ENCODE results near the gene EFNA3. TPM values are rescaled to one million over a fixed set of nuclear protein-coding genes. Genes with fewer than 3 reads are reported as not detected.

EFNA3 gene
- total RNA-seq, 1 experiment from 2014 or later: 2.3 TPM

- H3K9me3 ChIP-seq (ENCODE audit: control insufficient read depth, insufficient read depth, low read depth, low read length): no peaks in the 10 kb centered on the region
- CTCF ChIA-PET: interaction anchor here (3.3 kb wide), 1 partner anchor 22 kb away, joined by 21 read pairs; no protein-coding TSS in a partner anchor
- no peak overlapping the region; the same call in 1 of the 2 replicates for H3K27ac ChIP-seq (ENCODE audit: low read length)
- peaks cover 19% of the 10 kb centered on the region for H3K4me1 ChIP-seq (ENCODE audit: control insufficient read depth, insufficient read depth, low read length)
- no peaks in the 10 kb centered on the region for H3K27me3 ChIP-seq (ENCODE audit: control insufficient read depth, insufficient read depth, low read length)
- H3K36me3 ChIP-seq (ENCODE audit: control insufficient read depth, insufficient read depth, low read length): no peaks in the 10 kb centered on the region; the same call in 1 of the 2 replicates
- peak overlapping the region; percentile 83 to 85 for H3K4me3 ChIP-seq (ENCODE audit: low read depth in 2 of 2, low read length in 2 of 2)
- no peak for TF ChIP-seq POLR2AphosphoS5 (IDR thresholded peaks at IDR 0.05; ENCODE audit: low read depth, low read length)
- TF ChIP-seq SIN3A (IDR thresholded peaks at IDR 0.05; ENCODE audit: borderline replicate concordance, insufficient read depth, low read depth, low read length): 0 out of 2 replicates have a peak, but pooled peaks have one; percentile 35
- peak; percentile 96 for TF ChIP-seq CTCF (IDR thresholded peaks at IDR 0.05)
- TF ChIP-seq REST (IDR thresholded peaks at IDR 0.05; ENCODE audit: insufficient read depth in 1 of 2, low read depth in 2 of 2, low read length in 1 of 2): no peak
- TF ChIP-seq TCF7L2 (IDR thresholded peaks at IDR 0.05; ENCODE audit: low read depth, low read length): no peak
- in situ Hi-C loops (cut with HindIII; ENCODE audit: low pct_unique_long_range_greater_than_20kb, low sequenced_read_pairs) (no loop called here), intact Hi-C loops (cut with micrococcal nuclease; ENCODE audit: unreplicated experiment) (loop anchor here (1.0 kb wide), 1 partner anchor 21 kb away; no protein-coding TSS in a partner anchor)
- POLR2A ChIA-PET: no interaction called here
- DNase-seq (ENCODE audit: low read depth, low spot score): no peak
- peak; percentile 56 for ATAC-seq
- no TSS peak for BruUV-seq (replicated peaks)
These were observed 15.8 kb upstream of the EFNA3 start for GRCh38 chr1:155062702-155063411.

GRCh38 chr1:155063550-155064110 lies 15.0 kb upstream of the EFNA3 start, which contains the start of gene EFNA4:
Gene EFNA4, plus strand, starts transcription at chr1:155063740. Its CDS starts 84 bp downstream, at chr1:155063824.
- no TSS peak for BruUV-seq (replicated peaks)
- CTCF ChIA-PET: interaction anchor here (3.3 kb wide), 1 partner anchor 21 kb away, joined by 21 read pairs; no protein-coding TSS in a partner anchor
- POLR2A ChIA-PET: no interaction called here
- no peak; the same call in 1 of the 2 replicates for TF ChIP-seq TCF7L2 (IDR thresholded peaks at IDR 0.05; ENCODE audit: low read depth, low read length)
- 0 out of 2 replicates have a peak, but pooled peaks have one; percentile 28 for TF ChIP-seq SIN3A (IDR thresholded peaks at IDR 0.05; ENCODE audit: borderline replicate concordance, insufficient read depth, low read depth, low read length)
- in situ Hi-C loops (cut with HindIII; ENCODE audit: low pct_unique_long_range_greater_than_20kb, low sequenced_read_pairs): no loop called here
- Histone ChIP-seq H3K4me1 (ENCODE audit: control insufficient read depth, insufficient read depth, low read length) (peaks cover 19% of the 10 kb centered on the region), H3K36me3 (ENCODE audit: control insufficient read depth, insufficient read depth, low read length) (no peaks in the 10 kb centered on the region; the same call in 1 of the 2 replicates), H3K9me3 (ENCODE audit: control insufficient read depth, insufficient read depth, low read depth, low read length) (no peaks in the 10 kb centered on the region), H3K4me3 (ENCODE audit: low read depth in 2 of 2, low read length in 2 of 2) (peak within 1 kb of the TSS; percentile 83 to 85), H3K27ac (ENCODE audit: low read length) (peak within 1 kb of the TSS; percentile 69), H3K27me3 (ENCODE audit: control insufficient read depth, insufficient read depth, low read length) (no peaks in the 10 kb centered on the region)
- ATAC-seq (peak; percentile 83), DNase-seq (ENCODE audit: low read depth, low spot score) (no peak)
- intact Hi-C loops (cut with micrococcal nuclease; ENCODE audit: unreplicated experiment): loop anchor here (1.0 kb wide), 1 partner anchor 21 kb away; no protein-coding TSS in a partner anchor

Data from Panc1 (cell line).